Measurements from ENCODE around the gene MARVELD1.
"Not testable (repeated sequence)": the region's sequence is repeated elsewhere in the genome, so short reads cannot be mapped to it uniquely, and the experiment has no call there.

The MARVELD1 gene

DNA sequence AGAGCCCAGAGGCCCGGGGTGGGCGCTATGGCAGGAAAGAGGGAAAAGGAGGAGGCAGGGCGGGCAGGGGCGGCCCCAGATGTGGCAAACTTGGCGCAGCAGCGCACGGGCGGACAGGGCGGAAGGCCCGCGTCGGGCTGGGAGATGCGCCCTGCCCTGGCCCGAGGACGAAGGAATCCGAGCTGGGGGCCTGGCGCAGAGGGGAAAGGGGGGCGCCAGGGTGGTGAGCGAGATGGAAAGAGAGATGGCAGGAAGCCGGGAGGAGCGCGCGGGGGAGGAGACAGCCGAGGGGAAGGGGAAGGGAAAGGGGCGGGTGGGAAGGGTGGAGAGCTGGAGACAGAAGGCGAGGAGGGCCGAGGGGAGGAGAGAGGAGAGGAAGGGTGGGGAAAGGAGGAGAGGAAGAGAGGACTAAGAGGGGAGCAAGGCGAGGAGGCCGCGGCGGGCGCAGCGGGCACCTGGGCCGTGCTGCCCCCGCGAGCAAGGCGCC lies at the start of gene MARVELD1:
Gene MARVELD1 (plus strand): TSS at position 392 of the 487 bp plus-strand sequence. CDS start 147 bp downstream, outside the sequence.
- DNase-seq: no peak

GRCh38 chr10:97664282-97664850 lies 49.2 kb upstream of the MARVELD1 start:
- DNase-seq: no peak

GRCh38 chr10:97666992-97667391 lies 46.5 kb upstream of the MARVELD1 start:
- DNase-seq: no peak

DNA sequence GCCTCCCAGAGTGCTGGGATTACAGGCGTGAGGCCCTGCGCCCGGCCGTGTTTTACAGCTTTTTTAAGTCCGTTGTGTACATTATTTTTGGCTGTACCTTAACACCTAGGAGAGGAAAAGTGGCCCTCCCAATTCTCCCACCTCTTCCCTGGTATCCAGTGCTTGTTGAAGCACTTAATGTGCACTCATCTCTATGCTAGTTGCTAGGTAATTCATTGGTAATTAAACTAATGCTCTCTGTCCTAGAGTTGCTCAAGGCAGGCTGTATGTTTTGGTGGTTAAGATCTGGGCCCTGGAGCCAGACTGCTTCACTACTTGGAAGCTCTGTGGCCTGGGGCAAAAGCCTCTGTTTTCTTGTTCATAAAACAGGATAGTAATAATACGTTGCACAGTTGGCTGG lies 46.1 kb upstream of the MARVELD1 start:
- no peak for DNase-seq

DNA sequence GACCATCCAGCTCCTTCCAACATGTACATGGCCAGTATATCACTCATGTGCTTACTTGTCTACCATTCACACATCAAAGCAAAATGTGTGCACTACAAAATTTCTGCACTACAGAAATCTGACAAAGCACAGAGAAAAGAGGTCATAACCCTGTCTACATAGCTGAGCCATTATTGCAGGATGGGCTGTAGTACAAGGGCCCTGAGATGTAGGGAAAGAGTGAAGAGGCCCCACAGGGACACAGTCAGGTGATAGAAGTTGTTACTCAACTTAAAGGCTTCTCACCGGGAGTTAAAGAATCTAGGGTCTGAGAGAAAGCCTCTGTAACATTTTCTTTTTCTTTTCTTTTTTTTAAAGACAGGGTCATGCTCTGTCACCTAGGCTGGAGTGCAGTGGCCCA lies 44.0 kb upstream of the MARVELD1 start:
- no peak for DNase-seq

- no peak for DNase-seq
Observed at GRCh38 chr10:97673736-97674525, 39.6 kb upstream of the MARVELD1 start.

DNA sequence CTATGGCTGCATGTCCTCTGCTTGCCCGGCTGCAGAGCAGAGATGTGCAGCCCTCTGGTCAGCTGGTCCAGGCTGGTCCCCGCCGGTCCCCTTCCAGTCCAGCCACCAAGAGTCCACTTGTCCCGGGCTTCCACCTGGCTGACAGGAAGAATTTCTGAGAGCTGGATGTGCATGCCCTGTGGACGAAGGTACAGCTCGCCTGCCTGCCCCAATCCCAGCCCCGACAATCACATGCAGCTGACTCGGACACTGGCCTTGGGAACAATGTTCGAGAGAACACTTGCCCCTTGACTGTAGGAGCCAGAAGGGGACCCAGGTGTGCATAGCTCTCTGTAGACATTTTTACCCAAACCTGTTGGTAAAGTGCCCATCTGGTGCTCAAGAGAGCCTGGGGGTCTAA lies 38.3 kb upstream of the MARVELD1 start:
- no peak for DNase-seq

- peak; percentile 57 to 64 for DNase-seq
Observed at GRCh38 chr10:97676770-97677581, 36.6 kb upstream of the MARVELD1 start.

DNA sequence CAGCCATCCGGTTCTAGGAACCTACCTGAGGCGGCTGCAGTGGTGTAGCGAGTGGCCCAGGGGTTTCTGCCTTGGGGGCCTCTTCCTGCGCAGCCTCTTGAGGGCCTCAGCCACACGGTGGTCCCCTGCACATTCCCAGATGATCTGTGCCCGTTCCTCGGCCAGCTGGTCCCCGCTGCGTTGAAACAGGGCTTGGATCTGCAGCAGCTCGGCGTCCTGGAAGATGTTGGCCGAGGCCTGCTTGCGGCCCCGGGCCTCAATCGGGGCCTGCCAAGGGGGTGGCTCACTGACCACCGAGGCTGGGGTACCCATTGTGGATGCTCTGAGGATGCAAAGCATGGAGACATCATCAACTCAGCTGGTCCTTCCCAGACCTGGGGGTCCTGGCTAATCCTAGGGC lies 33.9 kb upstream of the MARVELD1 start:
- DNase-seq: no peak

- no peak for DNase-seq
Observed at GRCh38 chr10:97682042-97682441, 31.5 kb upstream of the MARVELD1 start.

DNA sequence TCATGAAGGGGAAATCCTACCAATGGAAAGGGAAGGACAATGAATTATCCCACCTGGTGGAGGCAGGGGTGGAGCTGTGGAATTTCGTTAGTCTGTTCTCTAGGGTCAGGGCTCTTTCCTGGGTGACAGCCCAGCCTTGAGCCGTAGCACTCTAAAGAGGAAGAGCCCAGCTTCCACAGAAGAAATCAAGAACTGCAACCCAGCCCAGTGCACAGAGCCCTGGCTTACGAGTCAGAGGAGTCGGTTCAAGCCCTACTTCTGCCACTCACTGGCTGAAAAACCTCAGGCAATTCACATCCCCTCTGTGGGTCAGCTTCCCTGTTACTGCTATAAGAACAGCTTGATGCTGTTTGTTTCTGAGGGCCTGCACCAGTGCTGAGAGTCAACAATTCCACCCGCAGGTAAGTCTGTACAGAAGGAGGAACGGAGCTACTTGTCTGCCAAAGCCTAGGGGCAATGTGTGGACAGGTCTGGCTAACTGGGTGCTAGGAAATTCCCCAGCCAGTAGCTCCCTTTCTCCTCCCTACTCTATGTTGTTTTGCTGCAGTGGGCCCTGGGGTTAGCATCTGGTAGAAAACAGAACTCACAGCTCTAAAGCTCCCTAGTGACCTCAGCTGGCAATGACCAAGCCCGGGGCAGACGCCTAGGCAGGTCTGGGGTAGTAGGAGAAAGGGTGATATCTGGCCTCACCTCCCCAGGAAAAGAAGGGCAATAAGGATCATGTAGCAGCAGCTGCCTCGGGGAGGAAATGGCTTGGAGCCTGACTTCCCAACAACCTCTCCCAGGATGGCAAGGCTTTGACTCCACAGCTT lies 29.8 kb upstream of the MARVELD1 start:
- DNase-seq: peak in 1 of 2 donors; percentile 32

- DNase-seq: not testable (repeated sequence)
Observed at GRCh38 chr10:97684368-97684713, 29.2 kb upstream of the MARVELD1 start.

DNA sequence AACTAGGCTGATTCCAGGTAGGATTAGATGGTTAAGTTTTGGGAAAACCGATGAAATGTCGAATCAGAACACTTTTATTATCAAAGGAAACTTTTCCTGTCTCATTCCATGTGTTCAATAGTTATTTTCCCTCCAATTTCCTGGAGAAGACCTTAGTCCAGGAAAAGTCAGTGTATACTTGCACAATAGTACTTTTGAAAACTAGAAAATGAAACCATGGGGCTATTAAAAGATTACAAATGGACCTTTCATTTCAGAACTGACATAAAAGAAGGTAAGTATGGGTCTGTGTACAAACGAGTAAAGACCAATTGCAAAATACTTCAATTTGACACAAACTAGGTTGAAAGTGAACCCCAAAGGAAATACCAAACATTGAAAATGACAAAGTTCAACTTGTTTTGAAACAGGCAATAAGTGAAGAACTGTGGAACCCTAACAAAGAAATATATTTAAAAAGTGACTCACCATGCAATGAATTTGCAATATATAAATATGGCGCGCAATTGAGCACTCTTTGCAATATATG lies 28.6 kb upstream of the MARVELD1 start:
- DNase-seq: no peak

DNA sequence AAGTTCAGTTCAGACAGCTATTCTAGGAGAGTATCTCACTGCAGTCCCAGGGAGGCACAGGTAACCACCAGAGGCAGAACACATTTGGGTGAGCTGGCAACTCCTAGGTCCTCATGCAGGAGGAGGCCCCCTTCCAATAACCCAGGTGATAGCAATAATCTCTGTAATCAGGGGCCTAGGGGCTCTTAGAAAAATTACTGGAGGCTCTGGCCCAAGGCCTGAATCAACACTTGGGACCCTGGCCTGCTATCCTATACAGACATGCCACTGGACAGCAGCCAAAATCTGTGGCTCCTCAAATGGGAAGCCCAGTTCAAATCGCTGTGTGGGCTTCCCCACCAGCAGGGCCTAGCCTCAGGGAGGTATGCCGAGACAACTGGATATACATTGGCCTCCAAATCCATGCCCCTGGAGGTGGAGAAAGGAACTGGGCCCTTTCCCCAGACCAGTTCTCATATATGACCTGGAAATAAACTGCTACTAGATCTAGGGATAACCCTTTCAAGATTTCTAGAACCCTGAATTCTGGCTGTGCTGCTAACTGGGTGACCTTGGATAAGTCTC lies 28.1 kb upstream of the MARVELD1 start:
- no peak for DNase-seq

GRCh38 chr10:97686301-97686961 lies 27.1 kb upstream of the MARVELD1 start:
- DNase-seq: peak in 1 of 2 donors; percentile 31

DNA sequence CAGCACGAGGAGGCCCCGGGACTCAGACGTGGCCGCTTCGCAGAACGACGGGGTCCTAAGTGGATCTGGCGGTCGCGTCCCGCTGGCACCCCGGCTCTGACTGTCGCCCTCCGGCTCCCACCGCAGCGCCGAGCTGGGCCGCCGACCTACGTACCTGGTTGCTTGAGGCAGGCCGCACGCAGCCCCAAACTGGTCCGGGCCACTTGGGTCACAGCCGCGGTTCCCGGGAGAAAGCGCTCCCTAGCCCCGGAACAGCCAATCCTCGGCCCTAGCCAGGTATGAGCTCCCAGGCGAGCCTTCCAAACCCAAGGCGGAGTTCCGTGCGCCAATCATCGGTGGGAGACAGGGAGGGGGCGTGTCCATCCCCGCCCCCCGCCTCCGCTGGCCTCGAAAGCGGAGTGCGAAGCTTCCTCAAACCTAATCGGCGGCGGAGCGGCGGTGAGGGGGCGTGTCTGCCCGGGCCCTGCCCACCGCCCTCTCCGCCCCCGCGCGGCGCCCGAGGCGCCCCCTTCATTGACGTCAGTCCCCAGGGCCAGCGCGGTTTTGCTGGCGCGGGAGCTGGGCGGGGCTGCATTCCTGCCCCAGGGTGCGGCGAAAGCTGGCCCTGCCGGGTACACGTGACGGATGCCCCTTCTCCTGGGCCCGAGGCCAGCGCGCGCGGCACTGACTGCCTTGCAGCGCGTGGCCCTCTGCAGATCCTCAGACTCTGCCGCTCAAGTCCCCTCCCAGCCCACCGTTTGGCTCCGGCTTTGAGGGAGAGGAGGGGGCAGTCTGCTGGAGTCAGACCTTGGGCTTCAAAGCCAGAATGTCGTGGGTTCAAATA lies 26.4 kb upstream of the MARVELD1 start, which contains the start of gene AVPI1:
Gene AVPI1 (minus strand): TSS at position 280 of the 823 bp plus-strand sequence. CDS start 7,336 bp downstream, outside the sequence.
- DNase-seq: peak; percentile 96

GRCh38 chr10:97687785-97688781 lies 25.4 kb upstream of the MARVELD1 start:
- no peak for DNase-seq

DNA sequence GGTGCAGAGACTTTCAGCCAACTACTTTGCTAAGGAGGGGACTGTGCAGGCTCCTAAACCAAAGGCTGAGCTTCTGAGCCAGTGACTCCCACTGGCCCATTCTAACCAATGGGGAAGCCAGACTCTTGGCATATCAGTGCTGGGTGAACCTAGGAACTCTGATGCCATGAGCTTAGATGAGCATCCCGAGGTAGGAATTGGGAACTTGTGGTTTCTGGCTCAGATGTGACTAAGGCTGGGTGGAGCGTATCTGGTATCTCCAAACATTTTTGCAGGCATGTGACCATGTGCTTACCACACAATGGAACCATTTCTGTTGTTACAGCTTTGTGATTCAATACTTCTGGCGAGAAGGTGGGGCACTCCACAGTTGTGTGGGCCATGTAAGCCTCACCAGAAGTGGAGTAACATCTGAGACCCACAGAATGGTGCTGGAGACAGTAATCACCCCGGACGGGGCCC lies 23.9 kb upstream of the MARVELD1 start:
- peak in 1 of 2 donors; percentile 70 for DNase-seq

DNA sequence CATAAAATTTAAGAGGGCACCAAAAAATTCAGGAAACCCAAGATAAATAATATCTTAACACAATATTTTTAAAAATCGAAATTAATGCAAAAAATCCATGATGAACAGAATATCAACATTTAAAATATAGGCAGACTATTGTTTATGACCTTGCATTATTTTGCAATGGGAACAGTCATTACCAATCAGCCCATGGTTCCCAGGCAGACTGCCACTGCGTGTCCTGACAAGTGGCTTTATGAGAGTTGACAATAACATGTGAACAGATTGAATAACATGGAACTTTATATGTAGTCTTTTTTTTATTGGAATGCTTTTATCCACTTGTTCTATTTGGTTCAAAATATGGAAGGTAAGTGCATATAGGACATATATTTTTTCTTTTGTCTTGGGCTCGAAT lies 23.4 kb upstream of the MARVELD1 start:
- no peak for DNase-seq
